ENCODE data around the gene SLC6A5. TPM values are rescaled to one million over a fixed set of nuclear protein-coding genes. Genes with fewer than 3 reads are reported as not detected.

SLC6A5 gene
- total RNA-seq, 1 experiment from 2014 or later: not detected

DNA sequence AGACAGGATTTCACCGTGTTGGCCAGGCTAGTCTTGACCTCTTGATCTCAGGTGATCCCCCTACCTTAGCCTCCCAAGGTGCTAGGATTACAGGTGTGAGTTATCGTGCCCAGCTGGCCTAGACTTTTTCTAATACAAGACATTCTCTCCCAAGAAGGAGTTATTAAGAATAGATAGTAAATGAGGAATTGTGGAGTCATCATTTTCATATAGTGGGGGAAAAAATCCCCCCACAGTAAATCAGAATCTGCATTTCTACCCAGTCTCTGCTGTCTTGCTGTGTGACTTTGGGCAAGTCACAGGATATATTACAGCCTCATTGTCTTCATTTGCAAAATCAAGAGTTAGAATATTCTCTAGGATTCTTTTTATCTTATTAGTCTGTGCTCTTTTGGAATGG lies 21.6 kb downstream of the SLC6A5 start:
- DNase-seq (ENCODE audit: low read depth): no peak

DNA sequence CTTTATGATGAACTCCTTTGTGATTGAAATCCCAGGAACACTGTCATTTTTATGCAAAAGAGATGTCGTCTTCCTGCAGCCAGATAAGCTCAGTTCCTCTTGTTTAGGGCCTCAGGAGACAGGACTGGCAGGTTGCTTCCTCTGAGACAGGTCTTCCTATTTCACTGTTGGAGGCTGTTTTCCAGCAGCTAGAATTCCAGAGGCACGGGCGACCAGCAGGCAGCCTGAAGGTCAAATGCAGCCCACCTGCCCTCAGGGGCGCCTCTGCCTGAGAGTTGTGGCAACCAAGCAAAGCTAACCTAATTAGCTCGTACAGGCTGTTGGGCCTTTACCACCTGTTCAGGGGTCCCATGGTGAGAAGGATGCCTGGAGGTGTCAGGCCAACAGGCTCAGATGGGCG lies 22.3 kb downstream of the SLC6A5 start:
- DNase-seq (ENCODE audit: low read depth): no peak

DNA sequence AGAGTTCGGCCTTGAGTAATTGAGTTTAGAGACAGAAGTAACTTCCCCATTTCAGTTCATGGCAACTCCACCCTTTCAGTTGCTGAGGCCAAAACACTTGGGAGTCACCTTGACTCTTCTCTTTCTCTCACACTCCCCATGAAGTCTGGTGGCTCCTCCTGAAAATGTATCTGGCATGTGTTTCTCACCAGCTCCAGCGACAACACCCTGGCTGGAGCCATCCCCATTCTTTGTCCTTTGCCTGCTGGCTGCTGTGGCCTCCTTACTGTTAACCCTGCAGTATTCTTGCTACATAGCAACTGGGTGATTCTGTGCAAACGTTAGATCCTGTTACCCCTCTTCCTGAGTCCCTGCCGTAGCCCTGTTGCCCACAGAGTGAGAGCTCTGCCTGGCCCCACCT lies 23.8 kb downstream of the SLC6A5 start:
- DNase-seq (ENCODE audit: low read depth): no peak

DNA sequence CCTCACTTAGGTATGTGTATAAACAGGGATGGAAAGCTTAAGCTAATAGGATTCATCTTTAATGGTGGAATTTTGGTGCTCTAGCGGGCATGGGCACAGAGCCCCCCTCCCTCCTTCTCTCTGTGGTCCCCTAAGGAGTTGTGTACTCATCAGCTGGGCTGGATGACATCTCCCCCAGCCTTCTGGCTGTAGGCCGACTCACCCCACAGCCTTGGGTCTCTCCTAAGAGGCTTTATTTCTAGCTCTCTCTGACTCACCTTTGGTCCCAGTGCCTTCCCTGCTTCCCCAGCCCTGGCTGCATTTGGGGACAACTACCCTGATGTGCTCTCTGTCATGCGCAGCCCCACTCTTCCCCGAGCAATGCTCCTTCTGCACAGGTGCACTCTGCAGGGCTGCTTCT lies 26.9 kb downstream of the SLC6A5 start:
- no peak for DNase-seq (ENCODE audit: low read depth)

DNA sequence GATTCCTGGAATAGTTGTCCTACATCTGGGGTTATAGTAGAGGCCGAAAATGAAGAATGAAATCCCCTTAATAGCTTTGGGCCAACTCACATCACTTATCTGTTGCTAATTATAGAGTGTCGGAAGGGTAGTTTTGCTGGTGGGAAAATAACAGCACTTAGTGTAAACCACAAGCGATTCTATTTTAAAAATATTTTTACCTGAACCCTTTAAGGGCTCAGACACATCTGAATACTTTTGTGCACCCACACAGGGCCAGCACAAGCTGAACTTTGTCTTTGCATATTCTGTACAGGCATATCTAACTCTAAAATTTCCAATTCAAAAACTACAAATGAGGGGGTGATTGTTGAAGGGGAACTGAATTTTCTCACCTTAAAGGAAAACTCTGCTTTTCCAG lies 27.6 kb downstream of the SLC6A5 start:
- no peak for DNase-seq (ENCODE audit: low read depth)

DNA sequence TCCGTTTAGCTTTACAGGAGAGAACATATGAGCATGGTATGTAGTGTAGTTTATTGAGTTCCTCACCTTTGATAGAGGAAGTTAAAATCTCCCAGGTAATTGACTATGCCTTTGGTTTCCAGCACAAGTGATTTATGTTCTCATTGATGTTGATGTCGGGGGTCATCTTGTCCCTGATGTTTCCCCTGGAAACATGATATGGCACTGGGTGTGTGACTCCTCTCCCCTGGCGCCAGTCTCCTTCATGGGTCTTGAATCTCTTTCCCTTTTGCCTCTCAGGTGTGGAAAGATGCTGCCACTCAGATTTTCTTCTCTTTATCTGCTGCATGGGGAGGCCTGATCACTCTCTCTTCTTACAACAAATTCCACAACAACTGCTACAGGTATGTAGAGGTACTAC lies 28.3 kb downstream of the SLC6A5 start:
- DNase-seq (ENCODE audit: low read depth): no peak

DNA sequence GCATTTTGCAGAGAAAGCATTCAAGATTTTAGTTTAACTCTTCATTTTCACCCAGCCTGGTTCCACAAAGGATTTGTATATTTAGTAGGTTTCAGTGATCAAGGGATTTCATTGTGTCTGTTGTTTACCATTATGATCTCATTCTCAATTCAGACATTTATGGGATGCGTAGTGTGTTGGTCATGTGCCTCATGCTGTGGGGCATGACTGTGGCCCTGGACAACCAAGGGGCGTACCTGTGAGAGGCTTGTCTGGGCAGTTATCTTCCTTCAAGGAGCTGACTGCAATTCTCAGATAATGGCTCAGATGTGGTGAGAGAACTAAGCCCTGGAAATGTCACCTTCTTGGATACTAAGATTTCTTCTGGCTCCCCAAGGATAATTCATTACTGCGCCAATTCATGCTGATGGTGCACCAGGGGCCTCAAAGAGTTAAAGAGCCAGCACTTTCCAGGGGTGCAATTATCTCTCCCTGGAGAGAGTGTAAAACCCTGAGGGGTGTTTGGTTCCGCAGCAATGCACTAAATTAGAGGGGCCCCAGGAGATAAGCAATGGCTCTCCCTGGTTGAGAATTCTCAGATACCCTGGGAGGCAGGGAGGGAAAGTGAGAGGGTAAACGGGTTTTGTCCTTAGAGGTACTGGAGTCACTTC lies 32.2 kb downstream of the SLC6A5 start:
- DNase-seq (ENCODE audit: low read depth): no peak

DNA sequence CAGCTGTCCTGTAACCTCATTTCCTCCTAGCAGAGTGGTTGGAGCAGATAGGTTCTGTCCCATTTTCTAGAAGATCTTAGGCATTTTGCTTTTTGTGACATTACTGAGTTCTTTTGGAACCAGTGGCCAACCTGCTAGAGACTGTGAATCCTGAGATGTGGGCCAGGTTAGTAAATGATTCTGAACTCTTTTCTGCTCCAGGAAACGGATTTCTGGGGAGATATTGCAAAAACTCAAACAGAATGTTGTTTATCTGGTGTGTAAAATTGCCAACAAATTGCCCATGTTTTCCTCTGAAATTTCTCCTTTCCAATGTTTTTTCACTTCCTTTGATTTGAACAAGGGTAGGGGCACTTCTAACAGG lies 32.7 kb downstream of the SLC6A5 start:
- DNase-seq (ENCODE audit: low read depth): no peak

DNA sequence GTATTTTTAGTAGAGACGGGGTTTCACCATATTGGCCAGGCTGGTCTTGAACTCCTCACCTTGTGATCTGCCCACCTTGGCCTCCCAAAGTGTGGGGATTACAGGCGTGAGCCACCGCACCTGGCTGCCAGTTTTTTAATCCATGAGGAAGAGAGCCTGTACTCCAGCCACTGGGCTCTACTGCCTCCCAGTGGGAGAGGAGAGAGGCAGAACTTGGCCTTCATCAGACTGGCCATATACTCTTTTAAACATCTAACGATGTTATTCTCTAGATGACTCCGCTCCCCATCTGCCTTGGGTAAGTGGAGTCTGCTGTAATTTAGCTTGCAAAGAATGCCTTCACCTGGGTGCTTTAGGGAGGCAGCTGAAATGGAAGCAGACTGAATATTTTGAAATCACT lies 34.6 kb downstream of the SLC6A5 start:
- DNase-seq (ENCODE audit: low read depth): no peak

DNA sequence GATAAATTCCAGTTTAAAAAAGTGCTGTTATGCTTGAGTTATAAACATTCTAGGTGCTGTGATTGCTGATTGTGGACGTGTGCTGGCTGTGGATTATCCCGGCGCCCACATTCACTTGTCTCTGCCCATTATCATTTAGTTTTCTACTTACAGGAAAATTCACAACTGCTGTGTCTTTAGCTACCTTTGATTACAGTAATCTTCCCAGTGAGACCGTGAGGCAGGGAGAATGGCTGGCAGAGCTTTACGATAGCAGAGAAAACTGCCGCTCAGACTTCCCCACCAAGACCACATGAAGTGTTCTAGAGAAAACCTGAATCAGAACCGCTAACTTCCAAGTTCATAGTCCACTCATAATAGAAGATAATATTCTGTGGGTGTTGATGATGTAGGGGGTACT lies 35.4 kb downstream of the SLC6A5 start:
- no peak for DNase-seq (ENCODE audit: low read depth)

DNA sequence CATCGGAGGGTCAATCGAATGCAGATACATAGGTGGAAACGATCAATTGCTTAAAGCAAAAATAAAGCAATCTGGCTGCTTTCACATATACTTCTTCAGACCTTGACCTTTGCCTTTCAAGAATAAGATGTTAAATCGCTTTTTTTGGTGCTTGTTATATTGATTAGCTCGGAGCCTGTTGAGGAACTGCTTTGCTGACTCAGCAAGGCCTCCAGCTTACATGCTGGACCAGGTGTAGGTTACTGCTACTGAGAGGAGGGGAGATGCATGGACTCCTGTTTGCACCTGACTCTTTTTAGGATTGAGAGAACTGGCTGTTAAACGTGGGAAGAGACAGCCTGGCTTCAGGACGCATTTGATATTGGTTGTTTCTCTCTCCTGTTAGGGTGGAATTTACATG lies 38.7 kb downstream of the SLC6A5 start:
- DNase-seq (ENCODE audit: low read depth): no peak

DNA sequence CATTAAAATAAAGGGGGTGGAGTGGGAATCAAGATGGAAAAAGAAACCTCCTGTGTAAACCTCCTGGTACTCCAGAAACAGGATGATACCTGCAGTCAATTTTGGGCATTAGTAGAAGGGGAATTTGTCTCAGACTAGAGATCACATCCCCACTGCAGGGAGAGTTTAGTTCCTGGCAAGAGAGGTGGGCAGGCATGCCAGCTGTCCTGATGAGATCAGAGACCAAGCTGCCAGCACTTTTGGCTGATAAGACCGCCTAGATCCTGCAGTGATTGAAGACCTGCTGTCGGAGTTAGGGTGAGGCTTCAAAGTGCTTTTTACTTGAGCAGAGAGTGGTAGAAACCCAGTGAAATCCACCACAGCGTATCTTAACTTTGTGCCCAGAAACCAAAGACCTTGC lies 40.3 kb downstream of the SLC6A5 start:
- DNase-seq (ENCODE audit: low read depth): no peak

DNA sequence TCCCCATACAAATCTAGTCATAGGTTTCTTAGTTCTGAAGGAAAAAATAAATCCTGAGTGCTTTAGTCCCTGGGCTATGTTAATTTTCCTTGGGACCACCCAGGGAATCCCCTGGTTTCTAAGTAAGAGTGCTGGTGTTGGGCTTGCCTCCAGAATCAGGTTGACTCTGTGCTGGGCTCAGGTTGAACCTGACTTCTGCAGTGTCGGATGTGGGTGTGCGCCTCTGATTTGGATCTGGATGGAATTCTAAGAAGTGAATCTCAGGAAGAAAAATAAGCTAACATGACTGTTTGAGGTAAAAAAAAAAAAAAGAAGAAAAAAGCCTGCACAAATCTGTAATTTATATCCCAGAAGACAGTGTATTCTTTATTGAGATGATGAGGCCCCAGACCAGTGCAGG lies 41.0 kb downstream of the SLC6A5 start:
- DNase-seq (ENCODE audit: low read depth): no peak

DNA sequence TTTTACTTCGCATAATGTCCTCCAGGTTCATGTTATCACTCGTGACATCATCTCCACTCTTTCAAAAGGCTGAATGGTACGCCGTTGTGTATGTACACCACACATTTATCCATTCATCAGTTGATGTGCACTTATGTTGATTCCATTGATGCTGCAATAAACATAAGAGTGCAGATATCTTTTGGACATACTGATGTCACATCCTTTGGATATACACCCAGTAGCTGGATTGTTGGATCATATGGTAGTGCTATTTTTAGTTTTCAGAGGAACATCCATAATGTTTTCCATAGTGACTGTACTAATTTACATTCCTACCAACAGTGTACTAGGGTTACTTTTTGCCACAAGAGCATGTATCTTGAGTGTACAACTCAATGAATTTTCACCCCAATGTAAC lies 45.0 kb downstream of the SLC6A5 start:
- no peak for DNase-seq (ENCODE audit: low read depth)

DNA sequence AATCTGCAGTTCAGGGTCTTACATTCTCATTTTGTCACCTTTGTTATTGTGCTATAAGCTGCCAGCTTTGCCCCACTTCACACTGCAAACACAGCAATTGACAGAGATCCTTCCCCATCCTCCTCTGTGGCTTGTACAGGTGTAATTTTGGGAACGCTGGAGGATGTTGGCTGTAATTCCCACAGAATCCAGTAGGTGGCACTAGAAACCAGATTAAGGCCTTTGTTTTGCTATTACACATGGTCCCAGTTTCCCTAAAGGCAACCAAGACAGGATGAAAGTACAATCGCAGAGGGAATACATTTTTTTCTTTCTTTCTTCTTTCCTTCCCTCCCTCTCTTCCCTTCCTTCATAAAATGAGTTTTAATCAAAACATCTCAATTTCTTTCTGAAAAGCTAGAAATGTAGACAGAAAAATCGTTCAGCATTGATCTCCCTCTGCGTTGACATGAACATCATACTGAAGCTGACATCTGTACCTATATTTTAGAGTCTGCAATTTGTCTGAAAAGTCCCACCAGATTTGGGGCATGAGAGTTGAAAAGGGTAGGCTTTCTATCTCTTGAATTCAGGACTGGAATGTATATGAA lies 48.7 kb downstream of the SLC6A5 start:
- peak; percentile 37 for DNase-seq (ENCODE audit: low read depth)

DNA sequence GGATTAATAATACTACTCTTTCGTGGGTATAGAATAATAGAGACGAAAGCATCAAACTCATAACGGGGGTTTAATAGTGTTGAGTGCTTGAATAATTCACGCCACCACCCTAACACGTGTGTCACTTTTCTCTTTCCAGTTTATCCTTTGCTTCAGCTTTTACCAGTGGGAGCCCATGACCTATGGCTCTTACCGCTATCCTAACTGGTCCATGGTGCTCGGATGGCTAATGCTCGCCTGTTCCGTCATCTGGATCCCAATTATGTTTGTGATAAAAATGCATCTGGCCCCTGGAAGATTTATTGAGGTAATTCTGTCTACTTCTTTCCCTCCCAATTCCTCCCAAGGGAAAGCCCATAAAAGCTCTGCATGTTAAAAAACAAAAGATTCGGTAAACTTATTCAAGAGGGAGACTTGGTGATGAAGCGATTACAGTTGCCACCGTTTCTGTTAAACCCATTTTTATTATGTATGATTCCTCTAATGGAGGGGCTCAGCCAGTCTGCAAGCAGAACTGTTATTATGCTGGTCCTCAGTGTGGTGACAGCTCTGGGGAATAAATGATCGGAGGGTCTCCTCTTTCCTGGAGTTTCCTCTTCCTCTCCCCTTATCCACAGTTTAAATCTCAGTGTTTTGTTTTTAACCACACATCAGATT lies 52.9 kb downstream of the SLC6A5 start:
- DNase-seq (ENCODE audit: low read depth): no peak

DNA sequence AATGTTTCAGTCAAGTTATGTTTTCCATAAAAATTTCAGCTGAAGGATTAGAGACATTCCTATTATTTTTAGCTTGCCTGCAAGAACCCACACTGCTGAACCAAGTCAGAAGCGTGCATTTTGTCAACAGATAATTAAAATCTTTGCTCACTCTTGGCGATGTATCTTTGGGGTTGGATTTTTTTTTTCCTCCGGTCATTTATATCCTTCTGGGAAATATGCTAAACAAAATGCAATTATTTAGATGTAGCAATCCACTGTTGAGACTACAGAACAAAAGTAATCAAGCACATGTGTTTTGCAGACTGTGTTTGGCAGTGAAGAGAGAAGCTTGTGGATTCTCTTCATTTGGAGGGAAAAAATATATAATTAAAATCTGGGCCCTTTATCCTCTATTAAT lies 54.6 kb downstream of the SLC6A5 start:
- no peak for DNase-seq (ENCODE audit: low read depth)

DNA sequence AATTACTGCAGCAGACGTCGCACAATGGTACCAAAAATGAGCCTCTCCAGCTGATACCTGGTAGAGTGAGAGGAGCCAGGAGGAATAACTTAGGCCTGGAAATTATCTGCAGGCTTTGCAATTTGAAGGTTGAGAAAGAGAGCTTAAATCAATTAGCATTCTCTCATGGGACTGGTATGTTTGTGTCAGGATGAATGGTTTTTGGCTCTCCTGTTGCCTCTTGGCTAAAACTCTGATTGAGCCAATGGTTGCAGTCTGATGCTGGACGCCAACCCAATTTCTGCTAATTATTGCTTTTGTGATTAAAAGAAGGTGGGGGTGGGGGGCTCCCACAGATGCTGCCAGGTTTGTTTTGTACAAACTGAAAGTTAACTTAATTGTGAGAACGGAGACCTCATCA lies 57.5 kb downstream of the SLC6A5 start:
- no peak for DNase-seq (ENCODE audit: low read depth)

DNA sequence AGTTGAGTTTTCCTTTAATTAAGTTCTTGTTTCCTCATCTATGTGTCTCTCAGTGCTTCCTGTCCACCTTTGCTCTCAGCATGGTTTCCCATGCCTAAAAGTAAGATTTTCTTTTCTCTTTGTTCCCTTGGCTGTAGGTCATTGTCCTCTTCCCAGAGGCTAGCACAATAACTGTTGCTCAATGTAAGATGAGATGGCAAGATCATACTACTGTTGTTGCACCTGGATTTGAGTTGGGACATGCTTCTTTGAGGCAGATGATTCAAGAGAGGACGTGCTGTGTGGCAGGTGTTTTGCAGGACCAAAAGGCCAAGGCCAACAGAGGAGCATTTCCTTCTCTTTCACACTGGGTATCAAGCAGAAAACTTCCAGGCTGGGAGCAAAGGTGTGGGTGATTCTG lies 58.7 kb downstream of the SLC6A5 start:
- no peak for DNase-seq (ENCODE audit: low read depth)

DNA sequence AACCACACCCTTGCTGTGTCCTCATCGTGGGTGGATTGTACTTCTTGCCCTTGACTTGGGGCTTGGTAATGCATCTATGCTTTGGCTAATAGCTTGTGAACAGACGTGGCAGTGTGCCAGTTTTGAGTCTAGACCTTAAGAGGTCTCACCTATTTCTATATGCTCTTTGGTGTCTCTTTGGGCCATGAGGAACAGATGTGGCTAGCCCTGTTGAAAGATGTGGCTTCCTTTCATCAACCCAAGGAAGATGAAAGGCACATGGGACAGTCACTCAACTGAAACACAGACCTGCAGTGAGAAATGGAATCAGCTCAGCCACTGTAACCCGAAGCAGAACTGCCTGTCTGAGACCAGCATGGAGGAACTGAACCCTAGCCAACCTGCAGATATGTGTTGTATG lies 62.0 kb downstream of the SLC6A5 start:
- DNase-seq (ENCODE audit: low read depth): no peak

DNA sequence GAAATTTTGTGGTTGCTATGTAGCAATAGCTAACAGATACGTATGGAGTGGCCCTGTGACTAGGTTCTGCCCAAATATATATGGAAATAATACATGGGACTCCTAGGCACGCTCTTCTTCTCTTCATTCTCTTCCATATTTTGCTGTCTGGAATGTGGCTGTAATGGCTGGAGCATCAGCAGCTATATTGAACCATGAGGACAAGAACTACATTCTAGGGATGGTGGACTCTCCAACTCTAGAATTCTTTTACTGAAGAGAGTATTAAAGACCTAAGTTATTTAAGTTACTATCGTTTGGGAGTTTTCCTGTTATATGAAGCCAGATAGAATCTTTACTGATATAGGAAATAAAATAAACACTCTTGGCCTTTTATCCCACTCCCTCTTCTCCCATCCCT lies 62.4 kb downstream of the SLC6A5 start:
- DNase-seq (ENCODE audit: low read depth): no peak

DNA sequence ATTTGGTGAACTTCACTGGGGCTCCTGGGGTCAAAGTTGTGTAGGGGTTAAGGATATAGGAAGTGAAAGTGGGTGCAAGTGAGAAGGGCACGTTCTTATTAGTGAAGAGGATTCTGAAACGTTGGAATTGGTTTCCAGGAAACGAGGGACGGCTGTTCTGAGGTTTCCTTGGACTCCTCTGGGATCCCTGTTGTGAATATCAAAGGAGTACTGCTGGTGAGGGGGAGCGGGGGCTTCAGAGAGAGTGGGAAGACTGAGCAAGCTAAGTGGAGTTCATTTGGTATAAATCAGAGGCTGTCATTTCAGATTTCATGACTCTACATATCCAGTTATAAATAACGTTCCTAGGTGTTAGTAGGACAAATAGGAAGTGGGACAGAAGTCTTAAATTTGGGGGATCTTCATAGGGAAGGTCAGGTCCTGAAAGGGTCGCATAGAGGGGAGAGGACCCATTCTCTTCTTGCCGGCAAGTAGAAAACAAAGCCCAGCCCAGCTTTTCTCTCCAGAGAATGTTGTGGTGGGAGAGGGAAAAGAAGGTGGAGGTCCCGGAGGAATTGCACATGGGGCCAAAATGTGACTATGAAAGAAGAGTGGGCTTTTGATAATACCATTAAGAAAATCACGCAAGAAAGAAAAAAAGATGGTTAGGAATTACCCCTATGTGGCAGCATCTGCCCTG lies 68.9 kb downstream of the SLC6A5 start:
- no peak for DNase-seq (ENCODE audit: low read depth)
